Activated CD8-positive, alpha-beta memory T cell treated with anti-CD3 and anti-CD28 coated beads, Interleukin-2, amount 50 U/mL, for 48 hours (primary cell): ENCODE measurements around the gene CORO1C.
"Not testable (repeated sequence)": the region's sequence is repeated elsewhere in the genome, so short reads cannot be mapped to it uniquely, and the experiment has no call there.

ENCODE experiments used
- DNase-seq: peaks from one replicate; pipeline ENCODE4 v3.0.0-alpha.2; 2020

The CORO1C gene

GRCh38 chr12:108644811-108645120 is 86.6 kb downstream of the CORO1C start:
- DNase-seq = no peak

- no peak for DNase-seq
These were observed 87.1 kb downstream of the CORO1C start for GRCh38 chr12:108643941-108644810.

GRCh38 chr12:108642899-108643654 is 88.2 kb downstream of the CORO1C start:
- DNase-seq = no peak

GRCh38 chr12:108642269-108642870 is 88.9 kb downstream of the CORO1C start:
- DNase-seq = no peak

GRCh38 chr12:108641446-108642268 is 89.7 kb downstream of the CORO1C start:
- no peak for DNase-seq

- no peak for DNase-seq
These were observed 90.4 kb downstream of the CORO1C start for GRCh38 chr12:108640802-108641445.

GRCh38 chr12:108638997-108639822 is 92.1 kb downstream of the CORO1C start:
- no peak for DNase-seq

GRCh38 chr12:108638141-108638827 is 93.0 kb downstream of the CORO1C start:
- no peak for DNase-seq

GRCh38 chr12:108637222-108637971 is 93.9 kb downstream of the CORO1C start:
- no peak for DNase-seq

- DNase-seq = no peak
These were observed 95.1 kb downstream of the CORO1C start for GRCh38 chr12:108635997-108636808.

GRCh38 chr12:108635201-108635996 is 95.9 kb downstream of the CORO1C start:
- DNase-seq = no peak

GRCh38 chr12:108634341-108634751 is 97.0 kb downstream of the CORO1C start:
- peak; percentile 77 for DNase-seq

- DNase-seq = peak; percentile 89
These were observed 97.6 kb downstream of the CORO1C start, which contains the start of gene SELPLG for GRCh38 chr12:108633534-108634248. SELPLG (minus strand) TSS chr12:108633894; CDS start chr12:108624307, 9,587 bp downstream.

GRCh38 chr12:108633081-108633533 is 98.2 kb downstream of the CORO1C start:
- DNase-seq = no peak

GRCh38 chr12:108631261-108631660 is 100.1 kb downstream of the CORO1C start:
- not testable (repeated sequence) for DNase-seq

GRCh38 chr12:108630481-108631207 is 100.7 kb downstream of the CORO1C start:
- no peak for DNase-seq
